Stimulated activated CD8-positive, alpha-beta memory T cell treated with anti-CD3 and anti-CD28 coated beads, Interleukin-4, amount 100 ng/mL, for 48 hours (primary cell): Measurements from ENCODE around the gene VPS4B.
"Not testable (repeated sequence)": the region's sequence is repeated elsewhere in the genome, so short reads cannot be mapped to it uniquely, and the experiment has no call there.

Experiments
- DNase-seq: peaks from one replicate; pipeline ENCODE4 v3.0.0-alpha.2; 2020

Gene VPS4B

DNA sequence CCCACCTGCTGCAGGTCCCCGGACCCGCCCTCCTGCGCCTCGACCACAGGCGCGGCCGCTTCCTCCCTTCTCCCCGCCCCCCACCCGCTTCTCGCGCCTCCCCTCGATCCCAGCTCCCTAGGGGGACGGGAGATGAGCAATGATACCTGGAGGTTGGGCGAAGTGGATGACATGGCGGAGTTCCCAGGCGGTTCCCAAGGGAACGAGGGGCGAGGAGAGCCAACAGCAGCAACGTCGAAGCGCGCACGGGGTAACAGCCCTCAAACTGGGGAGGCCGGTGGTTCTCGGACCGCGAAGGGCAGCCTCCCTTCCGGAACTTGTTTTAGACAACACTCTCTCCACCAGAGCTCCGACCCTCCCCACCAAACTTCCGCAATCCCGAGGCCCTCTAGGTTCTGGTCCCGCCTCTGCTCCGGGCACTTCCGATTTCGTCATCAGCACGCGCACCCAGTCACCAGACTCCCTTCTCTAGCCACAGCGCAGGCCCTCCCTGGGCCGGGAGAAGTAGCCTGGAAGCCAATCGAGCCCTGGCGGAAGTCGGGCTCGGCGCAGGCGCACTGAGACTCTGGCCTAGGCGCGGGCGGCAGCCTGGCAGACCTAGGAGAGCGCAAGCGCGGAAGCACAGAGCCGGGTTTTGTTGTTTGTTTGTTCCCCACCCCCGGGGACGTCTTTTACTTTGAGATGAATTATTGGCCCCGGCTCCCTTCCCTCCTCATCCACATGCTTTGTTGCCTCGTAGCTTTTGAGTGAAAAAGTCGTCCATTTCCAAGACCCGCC is at the start of gene VPS4B:
VPS4B (minus strand) TSS at position 390 of the 777 bp plus-strand sequence; CDS start at position 173, 217 bp downstream.
- peak; percentile 99 for DNase-seq

DNA sequence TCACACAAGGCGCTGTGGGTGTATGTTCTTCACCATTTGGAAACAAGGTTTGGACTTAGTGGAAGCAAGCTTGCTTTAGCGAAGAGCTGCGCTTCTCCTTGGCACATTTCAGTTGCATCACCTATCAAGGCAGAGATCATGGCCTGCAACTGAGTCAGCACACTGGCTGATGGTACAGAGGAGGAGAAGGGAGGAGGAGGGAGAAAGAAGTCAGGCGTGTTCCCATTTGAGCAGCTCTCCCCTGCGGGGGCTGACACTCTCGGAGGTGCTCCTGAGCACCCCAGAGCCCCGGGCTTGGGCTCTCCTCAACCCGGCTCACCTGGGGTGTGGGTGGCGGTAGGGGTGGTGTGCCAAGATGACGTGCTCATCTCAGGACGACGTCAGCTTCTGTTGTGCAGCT is 48.5 kb upstream of the VPS4B start:
- no peak for DNase-seq

DNA sequence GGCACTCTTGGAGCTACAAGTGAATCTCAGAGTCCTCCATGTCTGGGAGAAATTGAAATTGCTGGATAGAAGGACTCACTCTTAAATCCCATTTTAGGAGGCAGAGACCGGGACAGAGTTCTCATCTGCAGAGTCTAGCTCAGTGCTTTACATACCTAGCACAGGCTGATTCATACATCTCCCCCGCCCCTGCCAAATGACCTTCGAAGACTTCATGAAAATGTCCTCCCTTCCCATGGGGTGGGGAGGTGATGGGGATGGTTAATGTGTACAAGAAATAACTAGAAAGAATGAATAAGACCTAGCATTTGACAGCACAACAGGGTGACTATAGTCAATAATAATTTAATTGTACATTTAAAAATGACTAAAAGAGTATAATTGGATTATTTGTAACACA is 46.3 kb upstream of the VPS4B start:
- no peak for DNase-seq

DNA sequence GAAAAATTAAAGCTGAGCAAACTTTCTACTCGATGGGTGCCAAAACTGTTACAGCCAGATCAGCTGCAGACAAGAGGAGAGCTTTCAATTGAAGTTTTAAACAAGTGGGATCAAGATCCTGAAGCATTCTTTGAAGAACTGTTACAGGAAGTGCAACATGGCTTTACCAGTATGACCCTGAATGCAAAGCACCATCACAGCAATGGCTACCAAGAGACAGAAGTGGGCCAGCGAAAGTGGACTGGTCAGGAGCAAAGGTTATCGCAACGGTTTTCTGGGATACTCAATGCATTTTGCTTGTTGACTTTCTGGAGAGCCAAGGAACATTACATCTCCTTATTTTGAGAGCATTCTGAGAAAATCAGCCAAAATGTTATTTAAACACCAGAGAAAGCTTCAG is 45.4 kb upstream of the VPS4B start:
- DNase-seq, result no peak

DNA sequence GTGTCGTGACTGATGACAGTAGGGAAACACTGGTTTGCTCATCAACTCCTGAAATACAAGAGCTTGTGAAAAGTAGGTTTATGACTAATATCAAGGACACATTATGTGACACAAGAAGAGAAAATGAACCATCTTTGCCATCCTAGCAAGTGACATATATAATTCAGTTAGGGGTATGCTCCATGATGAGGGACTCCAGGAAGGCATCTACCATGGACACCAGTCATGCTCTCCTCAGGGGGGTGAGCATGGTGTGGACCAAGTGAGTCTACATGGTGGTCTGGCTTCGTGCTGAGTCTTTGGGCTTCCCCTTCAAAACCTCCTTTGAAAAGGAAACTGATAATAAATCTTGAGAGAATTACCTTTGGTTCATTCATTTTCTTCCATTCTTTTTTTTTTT is 42.8 kb upstream of the VPS4B start:
- DNase-seq, result no peak

DNA sequence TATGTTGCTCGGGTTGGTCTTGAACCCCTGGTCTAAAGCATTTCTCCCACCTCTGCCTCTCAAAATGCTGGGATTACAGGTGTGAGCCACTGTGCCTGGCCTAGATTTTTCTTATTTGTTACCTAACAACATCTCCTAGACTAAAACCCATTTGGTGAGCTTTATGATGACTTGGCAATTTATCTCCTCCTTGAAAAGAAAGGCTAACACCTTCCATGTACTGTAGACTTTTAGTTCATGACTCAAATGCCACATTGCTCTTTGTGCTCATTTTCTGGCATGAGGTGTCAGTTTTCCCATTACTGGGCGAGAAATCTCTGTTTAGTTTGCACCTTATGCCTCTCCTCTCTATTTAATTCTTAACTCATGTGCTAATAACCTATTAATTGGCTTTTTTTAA is 42.2 kb upstream of the VPS4B start:
- no peak for DNase-seq

DNA sequence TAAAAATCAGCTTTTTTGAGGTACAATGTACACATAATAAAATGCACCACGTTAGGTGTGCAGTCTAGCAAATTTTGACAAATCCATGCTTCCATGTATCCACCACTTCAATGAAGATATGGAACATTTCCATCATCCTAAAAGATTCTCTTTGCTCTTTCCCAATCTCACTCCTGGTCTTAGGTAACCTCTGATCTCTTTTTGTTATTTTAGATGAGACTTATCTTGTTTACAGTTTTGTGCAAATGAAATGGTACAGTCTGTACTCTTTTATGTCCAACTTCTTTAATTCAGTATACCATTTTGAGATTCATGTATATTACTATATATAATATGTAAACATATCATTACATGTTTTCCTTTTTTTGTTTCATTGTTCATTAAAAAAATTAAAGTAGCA is 38.1 kb upstream of the VPS4B start:
- no peak for DNase-seq

DNA sequence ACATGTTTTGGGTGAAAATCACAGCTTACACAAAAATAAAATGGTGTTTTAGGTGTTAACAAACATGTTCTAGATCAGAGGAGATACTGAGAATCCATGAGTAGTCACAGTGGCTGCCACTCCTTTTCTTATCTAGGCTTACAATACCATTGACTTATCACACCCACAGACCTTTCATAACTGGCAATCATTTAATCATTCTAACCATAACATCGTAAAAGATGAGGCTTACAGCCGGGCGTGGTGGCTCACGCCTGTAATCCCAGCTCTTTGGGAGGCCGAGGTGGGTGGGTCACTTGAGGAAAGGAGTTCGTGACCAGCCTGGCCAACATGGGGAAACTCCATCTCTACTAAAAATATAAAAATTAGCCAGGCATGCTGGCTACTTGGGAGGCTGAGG is 35.7 kb upstream of the VPS4B start:
- DNase-seq, result no peak

DNA sequence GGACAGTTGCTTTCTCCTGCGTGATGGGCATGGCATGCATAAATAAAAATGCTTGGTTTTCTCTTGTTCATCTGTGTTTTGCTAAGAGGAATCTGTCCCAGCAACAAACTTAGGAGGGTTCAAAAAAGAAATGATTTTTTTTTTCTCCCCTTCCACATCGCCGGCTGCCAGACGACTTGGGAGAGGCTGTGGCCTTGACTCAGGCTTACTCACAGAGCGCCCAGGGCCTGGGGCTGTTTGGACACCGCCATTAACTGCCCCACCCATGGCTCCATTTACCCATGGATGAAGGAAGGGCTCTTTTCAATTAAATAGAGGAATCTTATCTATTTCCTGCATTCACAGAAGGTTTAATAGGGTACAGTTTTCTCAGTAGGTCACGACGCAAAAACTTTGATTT is 32.2 kb upstream of the VPS4B start:
- no peak for DNase-seq

DNA sequence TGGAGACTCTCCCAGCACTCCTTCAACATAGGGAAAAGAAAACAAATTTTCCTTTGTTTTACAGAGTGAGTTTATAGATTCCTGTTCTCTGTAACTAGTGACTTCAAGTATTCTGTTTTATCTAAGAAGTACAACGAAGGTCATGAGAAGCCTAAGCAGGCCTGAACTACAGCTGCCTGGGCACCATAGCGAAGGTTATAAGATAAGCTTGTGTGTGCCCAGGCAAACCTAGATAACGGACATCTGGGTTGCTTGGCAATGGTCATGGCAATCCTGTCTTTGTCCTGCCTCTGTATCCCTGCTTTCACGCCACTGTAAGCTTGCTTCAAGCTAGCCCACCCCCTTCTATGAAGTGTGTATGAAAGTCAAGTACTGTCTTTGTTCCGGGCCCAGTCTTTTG is 30.5 kb upstream of the VPS4B start:
- not testable (repeated sequence) for DNase-seq

DNA sequence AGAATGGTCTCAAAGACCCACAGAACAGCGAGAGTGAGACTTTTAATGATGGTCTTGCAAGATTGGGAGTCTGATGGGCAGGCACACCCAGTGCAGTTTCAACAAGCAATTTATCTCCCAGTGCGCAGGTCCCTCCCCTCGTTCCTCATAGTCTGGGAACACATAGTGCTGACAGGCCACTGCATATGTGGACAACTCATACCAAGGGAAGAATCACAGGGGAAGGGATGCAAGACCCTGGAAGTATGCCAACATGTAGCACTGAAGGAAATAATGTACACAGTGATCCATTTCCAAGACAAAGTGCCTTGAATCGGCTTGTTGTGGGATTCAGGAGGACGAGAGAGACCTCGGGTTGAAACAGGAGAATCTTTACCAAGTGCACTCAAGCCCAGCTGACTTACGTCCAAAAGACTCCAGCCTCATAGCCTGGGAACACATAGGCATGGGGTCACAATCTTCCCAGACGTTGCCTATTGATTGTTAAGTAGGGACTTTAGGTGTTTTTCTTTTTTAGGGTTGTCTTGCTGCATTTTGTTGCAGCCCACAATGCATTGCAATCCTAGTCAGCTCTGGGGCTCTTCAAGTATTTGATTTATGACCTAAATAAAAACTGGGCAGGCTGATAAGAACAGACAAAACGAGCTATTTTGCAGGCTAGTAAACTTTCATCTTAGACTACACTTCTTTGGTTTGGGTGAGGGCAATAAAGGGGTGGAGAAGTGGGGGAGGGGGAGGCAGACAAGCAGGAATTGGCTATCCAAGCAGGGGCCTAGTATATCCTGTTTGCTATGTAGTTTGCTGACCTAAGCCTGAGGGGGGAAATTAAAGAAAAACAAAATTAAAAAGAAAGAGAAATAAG is 29.8 kb upstream of the VPS4B start:
- no peak for DNase-seq

DNA sequence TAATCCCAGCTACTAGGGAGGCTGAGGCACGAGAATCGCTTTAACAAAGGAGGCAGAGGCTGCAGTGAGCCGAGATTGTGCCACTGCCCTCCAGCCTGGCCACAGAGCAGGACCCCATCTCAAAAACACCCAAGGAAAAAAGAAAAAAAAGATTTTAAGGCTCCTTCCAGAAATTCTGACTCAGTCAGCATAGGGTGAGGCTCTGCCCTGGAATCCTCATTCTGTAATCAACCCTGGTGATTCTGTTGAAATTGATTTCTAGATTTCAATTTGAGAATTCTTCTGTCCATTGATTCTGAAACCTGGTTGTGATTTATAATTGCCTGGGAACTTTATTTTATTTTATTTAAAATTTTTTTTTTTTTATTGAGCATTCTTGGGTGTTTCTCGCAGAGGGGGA is 27.1 kb upstream of the VPS4B start:
- no peak for DNase-seq

DNA sequence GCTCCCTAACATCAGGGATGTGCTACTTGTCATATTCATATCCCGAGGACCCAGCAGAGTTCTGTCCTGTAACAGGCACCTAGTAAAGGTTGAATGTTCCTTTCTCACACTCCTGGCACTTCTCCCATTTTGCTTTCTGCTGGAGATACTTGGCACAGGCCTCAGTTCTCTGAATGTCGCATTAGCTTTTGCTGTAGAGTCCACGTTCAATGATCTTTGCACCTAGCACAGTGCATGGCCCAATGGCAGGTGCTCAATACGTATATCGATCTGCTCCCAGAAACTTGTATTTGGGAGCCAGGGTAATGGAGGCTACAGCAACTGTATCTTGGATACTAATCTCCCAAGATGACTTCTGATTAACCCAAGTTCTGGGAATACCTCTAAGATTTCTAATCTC is 24.8 kb upstream of the VPS4B start:
- DNase-seq, result no peak

DNA sequence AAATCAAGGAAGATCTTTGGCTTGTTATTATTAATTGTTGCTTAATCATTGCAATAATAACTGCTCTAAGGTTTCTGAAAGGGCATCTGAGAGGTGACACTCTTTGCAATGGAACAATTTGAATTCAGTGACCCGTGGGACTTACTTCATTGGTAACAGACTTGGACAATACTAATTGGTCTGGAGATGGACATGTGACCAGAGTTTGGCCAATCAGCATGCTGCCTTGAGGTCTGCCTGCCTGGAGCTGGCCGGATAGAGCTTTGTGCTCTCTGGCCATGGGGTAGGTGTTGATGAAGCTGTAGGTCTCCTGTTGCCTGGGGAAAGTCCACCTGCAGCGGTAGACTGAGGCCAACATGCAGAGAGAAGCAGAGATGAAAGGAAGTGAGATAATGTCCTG is 24.0 kb upstream of the VPS4B start:
- DNase-seq, result no peak

DNA sequence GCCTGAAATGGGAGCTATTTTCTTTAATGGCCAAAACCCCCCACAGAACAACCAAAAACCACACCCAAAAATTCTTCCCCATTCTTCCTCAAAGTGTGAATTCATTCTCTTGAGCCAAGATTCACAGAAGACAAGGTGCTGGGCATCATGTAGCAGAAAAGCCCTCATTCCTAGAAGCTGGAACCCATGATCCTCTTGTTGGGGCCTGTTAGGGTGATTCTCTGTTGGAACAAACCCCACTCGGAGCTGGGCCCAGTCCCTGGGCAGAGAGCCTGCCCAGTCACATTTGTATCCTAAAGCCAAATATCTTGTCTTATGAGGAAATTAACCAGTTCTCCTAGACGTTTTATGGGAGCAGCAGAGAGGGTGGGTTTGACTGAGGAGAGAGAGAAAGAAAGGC is 22.8 kb upstream of the VPS4B start:
- no peak for DNase-seq

DNA sequence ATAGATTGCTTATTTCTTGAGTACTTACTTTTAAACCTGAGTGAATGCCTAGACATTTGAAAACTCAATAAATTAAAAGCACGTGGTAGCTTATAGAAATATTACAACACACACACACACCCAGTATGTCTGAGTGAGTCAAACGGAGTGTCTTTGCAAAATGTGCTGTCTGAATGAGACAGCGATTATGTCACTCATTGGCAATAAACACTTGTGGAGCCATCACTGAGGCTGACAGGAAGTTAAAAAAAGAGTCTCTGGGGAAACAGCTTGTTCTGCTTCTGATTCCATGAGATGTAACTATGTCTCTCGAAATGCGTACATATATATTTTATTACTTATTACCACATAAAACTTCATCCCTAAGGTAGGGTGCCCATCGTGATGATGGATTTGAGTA is 22.3 kb upstream of the VPS4B start:
- no peak for DNase-seq

DNA sequence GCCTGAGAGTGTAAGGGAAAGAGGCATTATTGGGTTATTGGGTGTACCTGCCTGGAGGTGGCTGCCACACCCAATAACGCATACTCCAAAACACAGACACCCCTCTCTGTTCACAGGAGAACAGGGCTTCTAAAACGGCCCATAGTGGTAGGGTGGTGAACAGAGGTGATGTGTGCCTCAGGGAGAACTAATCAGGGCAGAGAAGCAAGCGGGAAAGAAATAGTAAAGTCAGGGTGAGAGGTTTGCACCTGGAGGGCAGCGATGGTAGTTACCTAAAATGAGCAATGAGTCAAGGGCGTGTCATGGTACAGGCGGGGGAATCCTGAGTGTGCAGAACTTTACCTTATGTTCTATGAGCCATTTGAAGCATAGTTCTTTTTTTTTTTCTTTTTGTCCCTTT is 21.6 kb upstream of the VPS4B start:
- no peak for DNase-seq

DNA sequence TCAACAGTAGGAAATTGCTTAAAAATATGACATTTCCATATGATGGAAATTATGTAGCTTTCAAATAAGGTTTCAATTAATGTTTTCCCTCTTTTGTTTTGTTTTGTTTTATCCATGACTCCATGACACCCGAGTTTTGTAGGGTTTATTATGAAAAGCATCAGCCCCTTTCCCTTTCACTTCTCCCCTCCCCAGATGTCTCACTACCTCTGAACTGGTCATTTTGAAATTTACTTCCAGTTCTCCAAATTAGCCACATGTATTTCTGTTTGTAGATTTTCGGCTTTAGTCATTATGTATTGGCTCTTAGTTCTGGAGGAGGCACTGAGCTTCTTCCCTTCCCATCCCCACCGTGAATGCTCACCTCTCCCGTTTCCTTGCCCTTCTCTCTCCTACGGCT is 18.6 kb upstream of the VPS4B start:
- DNase-seq, result no peak

DNA sequence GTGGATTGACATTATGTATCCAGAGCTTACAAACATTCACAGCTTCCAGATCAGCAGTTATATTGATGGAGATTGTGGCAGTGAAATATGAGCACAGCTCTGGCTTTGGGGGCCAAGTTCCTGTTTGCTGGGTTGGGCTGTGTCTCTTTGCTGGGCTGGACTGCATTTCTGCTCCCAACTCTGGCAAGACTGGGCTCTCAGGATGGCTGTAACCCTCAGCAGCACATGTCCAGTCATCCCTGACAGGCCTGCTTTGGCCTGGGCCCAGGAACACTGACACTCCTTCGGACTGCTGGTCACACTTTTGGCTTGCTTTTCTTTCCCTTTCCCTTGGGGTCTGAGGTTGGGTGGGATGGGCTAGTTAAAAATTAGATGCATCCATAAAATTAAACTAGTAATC is 17.9 kb upstream of the VPS4B start:
- DNase-seq, result no peak

DNA sequence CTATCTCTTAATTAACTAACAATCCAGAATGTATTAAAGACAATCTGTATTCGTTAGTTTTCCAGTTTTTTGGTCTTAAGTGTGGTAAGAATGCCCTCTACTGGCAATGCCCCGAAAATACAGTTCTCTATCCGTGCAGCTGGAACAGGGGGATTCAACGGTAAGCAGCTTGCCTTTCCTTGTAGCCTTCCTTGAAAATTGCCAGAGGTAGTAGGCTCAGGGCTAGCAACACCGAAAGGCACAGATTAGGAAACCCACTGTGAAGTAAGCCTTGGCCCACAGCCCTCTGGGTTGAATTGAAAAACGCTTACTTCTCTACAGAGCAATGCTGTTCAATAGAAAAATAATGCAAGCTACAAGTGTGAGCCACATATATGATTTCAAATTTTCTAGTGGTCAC is 17.1 kb upstream of the VPS4B start:
- DNase-seq, result peak; percentile 48

DNA sequence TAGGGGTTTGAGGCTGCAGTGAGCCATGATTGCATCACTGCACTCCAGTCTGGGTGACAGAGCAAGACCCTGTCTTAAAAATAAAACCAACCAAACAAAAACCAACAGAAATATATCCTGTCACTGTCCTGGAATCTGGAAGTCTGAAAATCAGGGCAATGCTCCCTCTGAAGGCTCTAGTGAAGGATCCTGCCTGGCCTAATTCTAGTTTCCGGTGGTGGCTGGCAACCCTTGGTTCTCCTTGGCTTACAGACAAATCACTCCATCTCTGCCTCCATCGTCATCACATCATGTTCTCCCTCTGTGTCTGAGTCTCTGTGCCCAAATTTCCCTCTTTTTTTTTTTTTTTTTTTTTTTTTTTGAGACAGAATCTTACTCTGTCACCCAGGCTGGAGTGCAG is 15.9 kb upstream of the VPS4B start:
- DNase-seq, result no peak

DNA sequence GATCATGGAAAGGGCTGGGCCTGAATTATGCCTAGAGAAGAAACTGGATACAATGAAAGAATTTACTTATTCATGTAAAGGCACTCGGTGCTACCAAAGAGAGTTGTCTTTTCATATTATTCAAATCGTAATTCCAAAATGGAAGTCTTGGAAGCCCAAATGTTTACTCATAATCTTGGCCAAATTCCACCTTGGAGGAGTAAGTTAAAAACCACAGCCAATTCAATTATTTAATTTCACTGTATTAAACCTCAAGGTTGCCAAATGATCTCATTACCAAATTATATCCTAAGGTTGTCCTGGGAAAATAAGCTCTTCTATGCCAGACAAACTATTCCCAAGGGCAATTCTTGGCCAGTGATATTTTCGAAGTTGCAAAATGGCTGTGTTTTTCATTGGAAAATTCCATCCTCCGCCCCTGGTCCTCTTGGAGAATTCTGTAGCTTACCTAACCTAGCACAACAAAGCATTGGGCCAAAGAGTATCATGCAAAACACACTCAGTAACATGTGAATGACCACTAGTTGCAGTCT is 11.1 kb upstream of the VPS4B start:
- no peak for DNase-seq

DNA sequence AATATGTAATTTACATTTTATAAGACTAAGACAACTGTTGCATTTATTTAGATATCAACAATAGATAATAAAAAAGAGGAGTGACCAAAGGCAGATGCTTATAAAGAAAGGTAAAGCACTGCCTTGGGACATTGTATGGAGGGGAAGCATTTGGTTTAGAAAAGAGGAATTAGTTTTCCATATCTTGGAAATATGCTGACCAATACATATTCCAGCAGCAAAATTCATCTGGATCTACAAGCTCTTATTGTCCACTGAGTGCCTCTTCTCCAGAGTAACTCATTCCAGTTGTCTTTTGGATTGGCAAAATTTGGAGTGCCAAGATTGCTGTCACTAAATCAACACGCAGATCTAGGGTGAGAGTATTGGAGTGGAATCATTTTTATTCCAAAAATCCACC is 8.9 kb upstream of the VPS4B start:
- no peak for DNase-seq

DNA sequence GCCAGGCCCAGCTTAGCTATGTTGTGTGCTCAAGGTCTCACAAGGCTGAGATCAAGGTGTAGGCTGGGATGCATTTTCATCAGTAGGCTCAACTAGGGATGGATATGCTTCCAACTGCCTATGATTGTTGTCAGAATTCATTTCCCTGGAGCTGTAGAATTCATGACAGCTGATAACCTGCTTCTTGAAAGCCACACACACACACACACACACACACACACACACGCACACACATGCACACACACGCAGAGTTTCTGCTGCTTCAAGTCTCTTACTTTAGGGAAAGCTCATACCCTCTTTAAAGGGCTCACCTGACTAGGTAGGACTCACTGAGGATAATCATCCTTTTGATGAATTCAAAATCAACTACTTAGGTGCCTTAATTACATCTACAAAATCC is 8.2 kb upstream of the VPS4B start:
- no peak for DNase-seq
